CD4-positive, alpha-beta T cell treated with Interleukin-4 for 1 hour (primary cell): ENCODE measurements around the gene PUS1.
A peak's percentile ranks its signal among the peaks of the same experiment; 100 is the strongest.
"Not testable (repeated sequence)": the region's sequence is repeated elsewhere in the genome, so short reads cannot be mapped to it uniquely, and the experiment has no call there.

Experiments used
- DNase-seq, 2 donors: peaks; one replicate each; pipeline ENCODE4 v3.0.0-alpha.2; 2020 to 2022

Gene PUS1

DNA sequence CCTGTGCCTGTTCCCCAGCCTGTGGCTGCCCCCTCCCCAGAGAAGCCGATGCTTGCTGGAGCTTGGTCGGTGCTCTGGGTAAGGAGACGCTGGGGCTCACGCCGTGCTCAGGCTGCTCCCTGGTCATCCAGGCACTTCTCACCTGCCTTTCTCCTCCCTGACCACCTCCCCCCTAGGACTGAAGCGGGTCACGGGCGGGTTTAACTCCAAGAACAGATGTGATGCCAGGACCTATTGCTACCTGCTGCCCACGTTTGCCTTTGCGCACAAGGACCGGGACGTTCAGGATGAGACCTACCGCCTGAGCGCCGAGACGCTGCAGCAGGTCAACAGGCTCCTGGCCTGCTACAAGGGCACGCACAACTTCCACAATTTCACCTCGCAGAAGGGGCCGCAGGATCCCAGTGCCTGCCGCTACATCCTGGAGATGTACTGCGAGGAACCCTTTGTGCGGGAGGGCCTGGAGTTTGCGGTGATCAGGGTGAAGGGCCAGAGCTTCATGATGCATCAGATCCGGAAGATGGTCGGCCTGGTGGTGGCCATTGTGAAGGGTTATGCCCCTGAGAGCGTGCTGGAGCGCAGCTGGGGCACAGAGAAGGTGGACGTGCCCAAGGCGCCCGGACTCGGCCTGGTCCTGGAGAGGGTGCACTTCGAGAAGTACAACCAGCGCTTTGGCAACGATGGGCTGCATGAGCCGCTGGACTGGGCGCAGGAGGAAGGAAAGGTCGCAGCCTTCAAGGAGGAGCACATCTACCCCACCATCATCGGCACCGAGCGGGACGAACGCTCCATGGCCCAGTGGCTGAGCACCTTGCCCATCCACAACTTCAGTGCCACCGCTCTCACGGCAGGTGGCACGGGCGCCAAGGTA is 12.3 kb downstream of the PUS1 start:
- no peak for DNase-seq

DNA sequence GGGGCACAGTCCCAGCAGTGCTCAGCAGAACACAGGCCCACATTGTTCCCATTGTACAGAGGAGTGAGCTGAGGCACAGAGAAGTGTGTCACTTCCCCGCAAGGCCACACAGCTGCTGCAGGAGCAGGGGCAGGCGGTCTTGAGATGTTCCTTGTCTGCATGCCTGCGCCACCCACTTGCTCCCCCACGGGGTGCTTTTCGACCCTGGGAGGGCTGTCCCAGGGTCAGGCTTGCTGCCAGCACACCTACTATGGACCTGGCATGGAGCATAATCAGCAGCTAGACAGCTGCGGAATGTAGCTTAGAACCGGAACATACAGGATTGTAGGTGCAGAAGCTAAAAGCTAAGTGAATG is 12.9 kb downstream of the PUS1 start:
- no peak for DNase-seq

DNA sequence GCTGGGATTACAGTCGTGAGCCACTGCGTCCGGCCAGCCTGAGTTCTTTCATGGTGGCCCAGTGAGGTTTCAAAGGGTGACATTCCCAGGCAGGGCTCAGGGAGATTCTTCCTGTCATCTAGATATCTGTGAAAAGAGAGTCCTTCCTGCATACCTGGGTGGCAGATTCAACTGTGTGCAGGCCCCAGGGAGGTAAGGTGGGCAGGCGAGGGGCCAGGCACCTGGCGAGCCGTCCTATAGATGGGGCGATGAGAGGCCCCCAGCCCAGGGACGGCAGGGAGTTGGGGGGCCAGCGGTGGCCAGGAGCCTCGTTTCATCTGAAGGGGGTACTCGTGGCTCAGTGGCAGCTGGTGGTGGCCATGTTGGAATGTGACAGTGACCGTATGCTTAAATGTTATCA is 13.6 kb downstream of the PUS1 start:
- DNase-seq, result no peak

DNA sequence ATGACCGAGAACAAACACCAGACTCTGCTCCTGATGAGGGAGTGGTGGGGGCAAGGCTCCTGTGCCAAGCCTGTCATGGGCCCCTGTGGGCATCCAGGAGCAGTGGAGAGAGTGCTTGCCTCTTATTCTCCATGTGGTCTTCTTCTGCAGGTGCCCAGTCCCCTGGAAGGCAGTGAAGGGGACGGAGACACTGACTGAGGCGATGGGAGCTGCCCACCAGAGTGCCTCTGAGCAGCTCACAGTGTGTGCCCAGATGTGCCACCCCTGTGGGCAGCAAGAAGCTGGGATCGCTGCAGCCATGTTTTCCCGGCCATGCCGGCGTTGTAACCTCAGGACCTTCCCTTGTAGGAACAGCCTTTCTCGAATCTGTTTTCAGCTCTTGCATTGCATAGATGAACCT is 14.3 kb downstream of the PUS1 start:
- peak in 1 of 2 donors; percentile 5 for DNase-seq

DNA sequence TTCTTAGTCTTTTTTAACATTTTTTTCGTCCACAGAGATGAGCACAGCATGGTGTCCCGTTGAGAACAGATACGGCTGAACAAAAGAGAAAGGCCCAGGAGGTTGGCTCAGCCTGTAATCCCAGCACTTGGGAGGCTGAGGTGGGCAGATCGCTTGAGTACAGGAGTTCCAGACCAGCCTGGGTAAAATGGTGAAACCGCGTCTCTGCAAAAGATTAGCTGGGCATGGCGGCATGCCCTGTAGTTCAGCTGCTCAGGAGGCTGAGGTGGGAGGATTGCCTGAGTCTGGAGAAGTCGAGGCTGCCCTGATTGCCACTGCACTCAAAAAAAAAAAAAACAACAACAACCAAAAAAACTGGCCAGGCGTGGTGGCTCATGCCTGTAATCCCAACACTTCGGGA is 14.8 kb downstream of the PUS1 start:
- DNase-seq, result peak in 1 of 2 donors; percentile 0

DNA sequence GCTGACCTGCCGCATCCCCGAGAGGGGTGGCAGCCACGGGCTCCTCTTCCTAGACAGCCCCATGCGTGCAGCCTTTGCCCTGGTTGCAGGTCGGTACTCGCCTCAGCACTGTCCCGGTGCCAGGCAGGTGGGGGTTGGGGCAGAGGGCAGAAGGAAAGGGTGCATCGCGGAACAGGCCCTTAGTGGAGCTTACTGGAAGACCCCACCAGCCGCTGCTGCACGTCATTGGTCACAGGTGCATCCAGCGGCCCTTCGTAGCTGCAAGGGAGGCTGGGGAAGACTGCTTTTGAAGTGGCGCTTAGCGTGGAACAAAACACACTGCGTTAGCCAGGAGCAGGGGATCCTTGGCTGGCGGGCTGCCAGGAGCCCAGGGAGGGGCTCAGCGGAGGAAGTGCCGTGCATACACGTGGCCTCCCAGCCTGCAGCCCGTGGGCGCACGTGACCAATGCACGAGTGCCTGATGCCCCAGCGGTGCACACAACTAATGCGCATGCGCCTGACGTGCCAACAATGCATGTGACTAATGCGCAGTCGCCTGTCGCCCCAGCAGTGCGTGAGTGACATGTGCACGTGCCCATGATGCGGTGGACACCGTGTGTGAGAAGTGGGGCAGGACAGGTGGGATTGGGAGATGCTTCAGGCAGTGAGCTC is 15.7 kb downstream of the PUS1 start:
- peak in 1 of 2 donors; percentile 10 for DNase-seq

DNA sequence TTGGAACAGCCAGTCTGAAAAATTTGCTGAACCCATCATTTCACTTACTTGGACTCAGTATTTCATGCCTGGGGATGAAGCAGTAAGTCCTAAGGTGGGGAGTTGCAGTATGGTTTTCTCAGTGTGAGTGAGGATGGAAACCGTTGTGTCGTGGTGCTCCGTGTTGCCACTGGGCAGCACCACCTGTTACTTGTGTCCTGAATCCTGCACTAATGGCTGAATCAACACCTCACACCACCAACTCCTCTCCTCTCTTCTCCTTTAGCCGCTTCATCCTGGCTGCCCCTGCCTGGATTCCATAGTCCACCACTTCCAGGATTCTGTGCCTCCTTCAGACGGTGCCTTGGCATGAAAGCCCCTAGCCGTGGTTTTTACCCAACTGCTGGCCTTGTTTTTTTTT is 17.7 kb downstream of the PUS1 start:
- peak in 1 of 2 donors; percentile 7 for DNase-seq

DNA sequence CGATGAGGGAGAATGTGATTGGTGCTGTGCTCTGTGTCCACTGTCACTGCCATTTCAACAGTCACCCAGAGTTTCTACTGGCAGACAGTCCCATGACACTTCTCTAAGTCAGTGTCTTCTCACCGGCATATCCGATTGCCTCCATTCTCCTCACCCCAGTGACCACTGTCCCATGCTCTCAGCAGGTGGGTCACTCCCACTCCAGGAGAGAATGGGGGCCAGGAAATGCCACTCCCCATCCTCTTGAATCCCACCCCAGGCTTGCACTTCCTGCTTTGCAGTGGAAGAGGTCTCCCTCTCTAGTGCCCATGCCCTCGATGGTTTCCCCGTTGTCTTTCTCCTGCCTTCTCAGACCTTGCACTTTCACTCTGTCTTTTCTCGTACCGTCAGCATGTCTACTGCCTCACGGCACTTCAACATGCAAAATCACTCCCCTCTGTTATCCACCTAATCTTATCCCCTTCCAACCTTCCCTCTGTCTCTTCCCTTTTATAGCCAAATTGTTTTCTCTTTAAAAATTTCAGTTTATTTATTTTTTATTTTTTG is 18.5 kb downstream of the PUS1 start:
- peak in 1 of 2 donors; percentile 5 for DNase-seq

DNA sequence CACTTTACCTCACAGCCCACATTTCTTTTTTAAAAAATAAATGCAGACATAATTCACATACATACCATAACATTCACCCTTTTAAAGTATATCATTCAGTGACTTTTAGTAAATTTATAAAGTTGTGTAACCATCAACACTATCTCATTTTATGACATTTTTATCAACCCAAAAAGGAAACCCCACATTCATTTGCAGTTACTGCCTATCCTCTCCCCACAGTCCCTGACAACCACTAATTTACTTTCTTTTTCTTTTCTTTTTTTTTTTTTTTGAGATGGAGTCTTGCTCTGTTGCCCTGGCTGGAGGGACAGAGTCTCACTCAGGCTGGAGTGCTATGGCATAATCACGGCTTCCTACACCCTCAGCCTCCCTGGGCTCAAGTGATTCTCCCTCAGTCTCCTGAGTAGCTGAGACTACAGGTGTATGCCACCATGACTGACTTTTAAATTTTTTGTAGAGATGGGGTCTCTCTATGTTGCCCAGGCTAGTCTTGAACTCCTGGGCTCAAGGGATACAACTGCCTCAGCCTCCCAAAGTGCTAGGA is 19.2 kb downstream of the PUS1 start:
- peak in 1 of 2 donors; percentile 5 for DNase-seq

DNA sequence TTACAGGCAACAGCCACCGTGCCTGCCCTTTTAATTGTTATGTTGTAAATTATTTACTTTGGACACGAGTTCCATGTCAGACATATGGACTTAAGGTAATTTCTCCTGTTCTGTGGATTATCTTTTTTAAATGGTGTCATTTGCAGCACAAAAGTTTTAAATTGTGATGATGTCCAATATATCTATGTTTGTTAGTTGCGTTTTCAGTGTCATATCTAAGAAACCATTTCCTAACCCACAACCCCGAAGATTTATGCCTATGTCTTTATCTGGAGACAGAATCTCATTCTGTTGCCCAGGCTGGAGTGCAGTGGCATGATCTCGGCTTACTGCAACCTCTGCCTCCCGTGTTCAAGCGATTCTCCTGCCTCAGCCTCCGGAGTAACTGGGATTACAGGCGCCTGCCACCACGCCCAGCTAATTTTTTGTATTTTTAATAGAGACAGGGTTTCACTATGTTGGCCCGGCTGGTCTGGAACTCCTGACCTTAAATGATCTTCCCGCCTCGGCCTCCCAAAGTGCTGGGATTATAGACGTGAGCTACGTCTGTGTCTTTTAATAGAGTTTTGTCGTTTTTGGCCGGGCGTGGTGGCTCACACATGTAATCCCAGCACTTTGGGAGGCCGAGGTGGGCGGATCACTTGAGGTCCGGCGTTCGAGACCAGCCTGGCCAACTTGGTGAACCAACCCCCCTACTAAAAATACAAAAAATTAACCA is 19.8 kb downstream of the PUS1 start:
- DNase-seq, result peak; percentile 6 to 28

DNA sequence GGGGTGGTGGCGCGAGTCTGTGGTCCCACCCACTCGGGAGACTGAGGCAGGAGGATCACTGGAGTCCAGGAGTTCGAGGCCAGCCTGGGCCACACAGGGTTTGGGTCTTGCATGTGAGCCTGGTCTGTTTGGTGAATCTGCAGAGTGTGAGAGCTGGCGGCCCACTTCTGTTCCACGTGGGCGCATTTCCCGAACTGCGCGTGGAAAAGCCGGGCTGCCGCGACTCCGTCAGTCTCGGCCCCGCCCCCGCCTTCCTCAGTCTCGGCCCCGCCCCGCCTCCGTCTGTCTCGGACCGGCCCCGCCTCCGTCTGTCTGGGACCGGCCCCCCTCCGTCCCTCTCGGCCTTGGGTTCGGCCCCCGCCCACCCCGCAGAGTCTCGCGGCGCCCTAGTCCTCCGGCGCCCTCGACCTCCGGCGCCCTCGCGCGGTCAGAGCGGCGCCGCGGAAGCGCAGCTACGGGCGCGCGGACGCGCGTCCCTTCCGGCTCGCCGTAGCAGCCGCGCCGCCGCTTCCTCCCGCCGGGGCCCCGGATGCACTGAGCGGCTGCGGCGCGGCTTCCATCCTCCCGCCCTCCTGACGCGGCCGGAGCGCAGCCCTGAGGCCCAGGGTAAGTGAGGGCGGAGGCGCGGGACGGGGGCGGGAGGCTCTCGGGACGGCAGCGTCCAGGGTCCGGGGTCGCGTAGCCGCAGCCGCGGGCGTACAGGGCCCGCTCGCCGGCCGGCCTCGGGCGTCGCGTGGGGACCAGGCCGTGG is 20.5 kb downstream of the PUS1 start, which contains the start of gene EP400:
EP400 (plus strand) TSS at position 512 of the 751 bp plus-strand sequence. CDS start 10,678 bp downstream, outside the sequence.
- DNase-seq, result peak; percentile 92 to 95

DNA sequence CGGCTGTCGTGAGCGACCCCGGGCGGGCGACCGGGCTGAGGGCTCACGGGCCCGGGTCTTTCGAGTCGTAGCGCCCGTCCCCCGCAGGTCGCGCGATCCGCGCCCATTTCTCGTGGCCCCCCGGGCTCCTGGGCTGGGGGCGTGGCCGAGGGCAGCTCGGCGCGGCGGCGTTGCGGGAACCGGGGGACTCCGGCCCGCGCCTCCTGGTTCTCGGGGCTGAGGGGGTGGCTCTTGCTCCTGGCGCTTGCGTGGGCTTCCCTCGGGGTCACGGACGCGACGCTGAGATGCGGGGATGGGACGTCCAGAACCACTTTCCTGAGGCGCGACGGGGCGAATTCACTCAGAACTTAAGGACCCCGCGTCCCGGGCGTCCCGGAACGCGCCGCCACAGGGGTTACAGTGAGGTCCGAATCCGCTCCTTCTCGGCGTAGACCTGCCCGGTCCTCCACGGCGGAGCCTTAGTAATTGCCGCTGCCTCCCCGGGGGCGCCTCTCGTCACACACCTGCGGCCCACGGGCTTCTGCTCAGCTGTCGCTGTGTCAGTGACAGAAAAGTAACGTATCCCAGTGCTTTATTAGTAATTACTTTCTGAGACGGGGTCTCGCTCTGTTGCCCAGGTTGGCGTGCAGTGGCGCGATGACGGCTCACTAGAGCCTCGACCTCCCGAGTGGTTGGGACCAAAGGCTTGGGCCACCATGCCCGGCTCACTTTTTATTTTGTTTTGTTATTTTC is 21.3 kb downstream of the PUS1 start:
- DNase-seq, result peak in 1 of 2 donors; percentile 29

DNA sequence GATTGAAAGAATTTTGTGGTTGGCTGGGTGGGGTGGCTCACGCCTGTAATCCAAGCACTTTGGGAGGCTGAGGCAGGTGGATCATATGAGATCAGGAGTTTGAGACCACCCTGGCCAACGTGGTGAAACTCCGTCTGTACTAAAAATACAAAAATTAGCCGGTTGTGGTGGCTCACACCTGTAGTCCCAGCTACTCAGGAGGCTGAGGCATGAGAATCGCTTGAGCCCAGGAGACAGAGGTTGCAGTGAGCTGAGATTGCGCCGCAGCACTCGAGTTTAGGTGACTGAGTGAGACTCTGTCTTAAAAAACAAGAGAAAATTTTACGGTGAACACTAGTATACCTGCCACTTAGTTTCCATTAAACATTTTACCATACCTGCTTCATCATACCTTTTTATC is 24.7 kb downstream of the PUS1 start:
- not testable (repeated sequence) for DNase-seq

DNA sequence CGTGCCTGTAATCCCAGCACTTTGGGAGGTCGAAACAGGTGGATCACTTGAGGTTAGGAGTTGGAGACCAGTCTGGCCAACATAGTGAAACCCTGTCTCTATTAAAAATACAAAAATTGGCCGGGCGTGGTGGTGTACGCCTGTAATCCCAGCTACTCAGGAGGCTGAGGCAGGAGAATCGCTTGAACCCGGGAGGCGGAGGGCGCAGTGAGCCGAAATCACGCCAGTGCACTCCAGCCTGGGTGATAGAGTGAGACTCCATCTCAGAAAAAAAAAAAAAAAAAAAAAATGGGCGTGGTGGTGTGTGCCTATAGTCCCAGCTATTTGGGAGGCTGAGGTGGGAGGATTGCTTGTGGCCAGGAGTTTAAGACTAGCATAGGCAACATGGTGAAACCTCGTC is 25.4 kb downstream of the PUS1 start:
- DNase-seq, result not testable (repeated sequence)

DNA sequence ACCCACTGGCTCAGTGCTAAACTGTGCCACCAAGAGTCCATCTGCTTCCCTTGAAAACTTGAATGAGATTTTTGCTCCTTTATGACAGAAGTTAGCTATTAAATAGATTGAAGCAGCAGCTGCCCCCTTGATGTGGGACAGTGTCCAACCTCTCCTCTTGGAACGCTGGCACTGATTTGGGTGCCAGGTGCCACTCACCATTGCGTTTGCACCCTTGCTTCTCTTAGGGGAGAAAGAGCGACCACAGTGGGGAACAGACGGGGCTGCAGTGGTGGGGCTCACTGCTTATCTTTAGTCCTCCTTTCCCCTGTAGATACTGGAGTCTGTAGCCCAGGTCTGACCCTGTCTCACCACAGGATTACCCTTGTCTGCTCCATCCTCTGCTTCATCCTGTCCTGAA is 30.0 kb downstream of the PUS1 start:
- DNase-seq, result no peak

DNA sequence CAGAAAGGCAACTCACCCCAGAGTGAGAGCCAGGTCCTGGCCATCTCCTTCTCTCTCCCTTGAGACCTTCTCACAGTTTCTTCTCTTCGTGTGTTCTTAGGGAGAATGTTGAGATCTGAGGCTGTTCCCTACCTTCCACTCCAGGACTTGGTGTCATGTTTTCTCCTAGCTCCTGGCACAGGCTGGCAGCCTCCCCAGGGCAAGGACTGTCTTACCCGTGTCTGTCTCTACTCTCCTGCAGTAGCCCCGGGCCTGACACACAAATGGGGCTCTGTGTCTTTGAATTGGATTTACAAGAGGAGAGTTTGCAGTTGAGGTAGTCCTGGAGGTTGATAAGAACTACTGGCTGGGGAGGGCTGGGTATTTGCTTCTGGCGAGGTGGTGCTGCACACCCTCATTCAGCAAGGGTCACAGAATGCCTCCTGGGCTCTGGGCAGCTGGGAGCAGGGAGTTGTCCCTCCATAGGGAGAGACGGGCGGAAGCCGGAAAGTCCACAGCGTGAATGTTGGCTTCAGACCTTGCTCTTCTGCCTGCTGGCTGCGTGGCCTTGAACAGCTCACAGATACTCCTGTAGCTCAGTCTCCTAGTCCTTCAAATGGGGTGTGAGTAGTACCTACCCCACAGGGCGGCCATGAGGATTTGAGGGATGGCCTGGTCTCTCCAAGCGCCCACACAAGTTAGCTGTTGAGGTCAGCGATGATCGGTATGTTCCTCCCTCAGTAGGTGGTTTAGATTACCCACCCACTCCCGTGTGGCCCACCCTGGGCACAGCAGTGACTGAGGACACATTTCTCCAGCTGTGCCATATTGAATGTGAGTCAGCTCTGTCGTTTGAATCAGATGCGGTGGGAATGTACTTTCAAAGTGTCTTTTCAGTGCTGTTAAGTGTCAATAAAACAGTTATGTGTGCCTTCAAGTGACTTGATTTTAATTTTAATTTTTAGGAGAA is 30.8 kb downstream of the PUS1 start:
- DNase-seq, result no peak

DNA sequence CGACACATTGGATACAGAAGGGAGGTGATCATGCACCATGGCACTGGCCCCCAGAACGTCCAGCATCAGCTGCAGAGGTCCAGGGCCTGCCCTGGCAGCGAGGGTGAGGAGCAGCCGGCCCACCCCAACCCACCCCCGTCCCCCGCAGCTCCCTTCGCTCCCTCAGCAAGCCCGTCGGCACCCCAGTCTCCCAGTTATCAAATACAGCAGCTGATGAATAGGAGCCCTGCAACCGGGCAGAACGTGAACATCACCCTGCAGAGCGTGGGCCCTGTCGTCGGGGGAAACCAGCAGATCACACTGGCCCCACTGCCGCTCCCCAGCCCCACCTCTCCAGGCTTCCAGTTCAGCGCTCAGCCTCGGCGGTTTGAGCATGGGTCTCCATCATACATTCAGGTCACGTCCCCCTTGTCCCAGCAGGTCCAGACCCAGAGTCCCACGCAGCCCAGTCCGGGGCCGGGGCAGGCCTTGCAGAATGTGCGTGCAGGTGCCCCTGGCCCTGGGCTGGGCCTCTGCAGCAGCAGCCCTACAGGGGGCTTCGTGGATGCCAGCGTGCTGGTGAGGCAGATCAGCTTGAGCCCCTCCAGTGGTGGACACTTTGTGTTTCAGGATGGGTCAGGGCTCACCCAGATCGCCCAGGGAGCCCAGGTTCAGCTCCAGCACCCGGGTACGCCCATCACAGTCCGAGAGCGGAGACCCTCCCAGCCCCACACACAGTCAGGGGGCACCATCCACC is 31.7 kb downstream of the PUS1 start:
- DNase-seq, result not testable (repeated sequence)

DNA sequence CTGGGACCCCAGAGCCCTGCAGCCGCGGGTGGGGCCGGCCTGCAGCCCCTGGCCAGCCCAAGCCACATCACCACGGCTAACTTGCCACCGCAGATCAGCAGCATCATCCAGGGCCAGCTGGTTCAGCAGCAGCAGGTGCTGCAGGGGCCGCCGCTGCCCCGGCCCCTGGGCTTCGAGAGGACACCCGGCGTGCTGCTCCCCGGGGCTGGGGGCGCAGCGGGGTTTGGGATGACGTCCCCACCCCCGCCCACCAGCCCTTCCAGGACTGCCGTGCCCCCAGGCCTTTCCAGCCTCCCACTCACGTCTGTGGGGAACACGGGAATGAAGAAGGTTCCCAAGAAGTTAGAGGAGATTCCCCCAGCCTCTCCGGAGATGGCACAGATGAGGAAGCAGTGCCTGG is 32.3 kb downstream of the PUS1 start:
- DNase-seq, result not testable (repeated sequence)

DNA sequence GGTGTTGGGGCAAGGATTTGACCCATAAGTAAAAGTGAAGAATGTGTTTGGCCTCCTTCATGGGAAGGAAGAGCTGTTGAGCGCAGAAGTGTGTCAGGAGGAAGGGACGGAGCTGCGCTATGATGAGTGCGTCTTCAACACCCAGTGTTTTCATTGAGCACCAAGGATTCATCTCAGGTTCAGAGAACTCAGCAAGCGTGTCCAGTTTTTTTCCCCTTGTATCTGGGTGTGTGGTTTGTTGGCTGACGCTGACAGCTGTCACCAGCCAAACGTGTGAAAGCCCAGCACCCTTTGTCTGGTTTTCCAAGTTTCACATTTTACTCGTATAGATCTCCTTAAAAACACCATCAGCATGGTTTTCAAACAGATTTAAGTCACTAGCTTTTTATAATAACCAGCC is 33.0 kb downstream of the PUS1 start:
- no peak for DNase-seq
